Endothelial cell of umbilical vein (primary cell): Measurements from ENCODE around the gene MRPS6.

Experiments
- EZH2 ChIP-seq: IDR thresholded peaks from 2 replicates; pipeline ENCODE4 v1.6.1; 2012; ENCODE audit warnings: borderline replicate concordance, low read depth, mild to moderate bottlenecking, moderate library complexity, low read length, inconsistent platforms; ENCODE audit not compliant: severe bottlenecking
- MYC ChIP-seq: IDR thresholded peaks from one replicate; pipeline ENCODE4 v1.6.1; 2011; ENCODE audit warnings: mild to moderate bottlenecking, low read depth, low read length
- POLR2A ChIP-seq: IDR thresholded peaks from 2 replicates; pipeline ENCODE4 v1.6.1; 2012; ENCODE audit warnings: low read depth, mild to moderate bottlenecking, control low read depth, low read length
- POLR2AphosphoS5 ChIP-seq: IDR thresholded peaks from 2 replicates; pipeline ENCODE4 v1.6.1; 2012; ENCODE audit warnings: low read depth, mild to moderate bottlenecking, control low read depth, low read length, moderate library complexity; ENCODE audit not compliant: insufficient read depth
- TF ChIP-seq, protein P1 (sequence below), 2 donors: IDR thresholded peaks; 1 replicate in 1 of 2; 2 replicates in 1 of 2; pipeline ENCODE4 v1.5.1; 2011; ENCODE audit warnings: low read length in 2 of 2, mild to moderate bottlenecking in 2 of 2, moderate library complexity in 2 of 2, control low read depth in 1 of 2, inconsistent platforms in 1 of 2, low read depth in 1 of 2; ENCODE audit not compliant: insufficient read depth in 1 of 2; ENCODE audit errors: extremely low read depth in 1 of 2
- TF ChIP-seq, protein P2 (sequence below): IDR thresholded peaks from 2 replicates; pipeline ENCODE4 v1.6.1; 2011; ENCODE audit not compliant: insufficient read depth, insufficient read length

DNA sequence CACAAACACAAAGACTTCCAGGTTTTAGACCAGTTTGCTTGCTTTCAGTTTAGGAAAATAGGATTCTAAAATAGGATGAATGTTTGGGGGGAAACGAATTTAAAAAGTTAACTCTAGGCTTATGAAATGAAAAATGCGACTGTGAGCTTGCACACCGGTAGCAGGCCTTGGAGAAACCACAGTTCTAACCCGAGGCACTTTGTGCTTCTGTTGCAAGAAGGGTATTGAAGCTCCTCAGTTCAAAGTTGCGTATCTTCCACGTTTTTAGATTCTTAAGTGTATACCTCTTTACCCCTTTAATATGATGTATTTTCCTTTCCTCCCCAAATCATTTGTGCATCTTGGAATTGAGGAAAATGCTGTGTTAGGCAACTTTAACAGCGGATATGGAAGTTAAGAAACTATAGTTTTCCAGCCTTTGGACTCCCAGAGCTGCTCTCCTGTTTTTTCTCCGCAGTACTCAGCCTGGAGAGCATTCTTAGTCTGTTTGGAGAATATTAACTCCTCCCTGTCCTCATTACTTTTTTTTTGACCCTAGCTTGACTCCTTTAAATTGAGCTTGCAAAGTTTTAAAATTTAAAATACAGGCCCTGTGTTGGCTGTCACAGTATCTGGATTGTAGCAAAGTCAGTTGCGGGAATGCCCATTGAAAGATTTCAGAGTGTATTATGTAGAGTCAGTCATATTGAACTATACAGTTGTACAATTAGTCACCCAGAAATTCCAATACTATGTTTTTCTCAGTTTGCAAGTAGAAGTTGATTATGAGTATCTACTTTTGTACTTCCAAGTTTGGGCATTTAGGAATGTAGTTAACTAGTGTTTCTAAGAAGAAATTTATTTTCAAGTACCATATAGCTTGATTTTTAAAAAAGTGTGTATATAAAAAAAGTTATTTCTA, 2.6 kb downstream of the MRPS6 start:
- TF ChIP-seq, protein P1, sequence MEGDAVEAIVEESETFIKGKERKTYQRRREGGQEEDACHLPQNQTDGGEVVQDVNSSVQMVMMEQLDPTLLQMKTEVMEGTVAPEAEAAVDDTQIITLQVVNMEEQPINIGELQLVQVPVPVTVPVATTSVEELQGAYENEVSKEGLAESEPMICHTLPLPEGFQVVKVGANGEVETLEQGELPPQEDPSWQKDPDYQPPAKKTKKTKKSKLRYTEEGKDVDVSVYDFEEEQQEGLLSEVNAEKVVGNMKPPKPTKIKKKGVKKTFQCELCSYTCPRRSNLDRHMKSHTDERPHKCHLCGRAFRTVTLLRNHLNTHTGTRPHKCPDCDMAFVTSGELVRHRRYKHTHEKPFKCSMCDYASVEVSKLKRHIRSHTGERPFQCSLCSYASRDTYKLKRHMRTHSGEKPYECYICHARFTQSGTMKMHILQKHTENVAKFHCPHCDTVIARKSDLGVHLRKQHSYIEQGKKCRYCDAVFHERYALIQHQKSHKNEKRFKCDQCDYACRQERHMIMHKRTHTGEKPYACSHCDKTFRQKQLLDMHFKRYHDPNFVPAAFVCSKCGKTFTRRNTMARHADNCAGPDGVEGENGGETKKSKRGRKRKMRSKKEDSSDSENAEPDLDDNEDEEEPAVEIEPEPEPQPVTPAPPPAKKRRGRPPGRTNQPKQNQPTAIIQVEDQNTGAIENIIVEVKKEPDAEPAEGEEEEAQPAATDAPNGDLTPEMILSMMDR (IDR thresholded peaks at IDR 0.05; ENCODE audit: extremely low read depth in 1 of 2, insufficient read depth in 1 of 2, low read depth in 1 of 2, low read length in 2 of 2) = no peak
- TF ChIP-seq POLR2A (no peak), EZH2 (no peak), MYC (no peak), POLR2AphosphoS5 (no peak)
- TF ChIP-seq, protein P2, sequence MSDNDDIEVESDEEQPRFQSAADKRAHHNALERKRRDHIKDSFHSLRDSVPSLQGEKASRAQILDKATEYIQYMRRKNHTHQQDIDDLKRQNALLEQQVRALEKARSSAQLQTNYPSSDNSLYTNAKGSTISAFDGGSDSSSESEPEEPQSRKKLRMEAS = no peak
